ENCODE data around the gene OR6C2. TPM values are rescaled to one million over a fixed set of nuclear protein-coding genes. Genes with fewer than 3 reads are reported as not detected.

The OR6C2 gene
- total RNA-seq = not detected in 2 replicates

DNA sequence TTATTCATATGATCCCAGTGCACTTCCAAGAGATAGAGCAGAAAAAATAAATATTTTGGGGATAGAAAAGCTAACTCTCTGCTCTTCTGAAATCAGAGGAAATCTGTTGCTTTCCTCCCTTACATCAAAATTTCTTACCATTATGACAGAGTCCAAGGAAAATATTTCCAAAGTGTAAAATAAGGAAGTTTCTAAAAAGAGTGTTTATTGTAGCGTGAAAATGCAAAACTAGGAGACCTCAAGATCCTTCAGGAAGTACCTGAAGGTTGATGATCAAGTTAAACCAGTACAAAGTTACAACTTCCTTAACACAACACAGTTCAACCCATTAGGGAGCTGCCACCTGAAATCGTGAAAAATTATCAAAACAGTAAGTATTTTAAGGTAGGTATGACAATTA lies at the start of gene OR6C2:
OR6C2 (plus strand) TSS at position 301 of the 400 bp plus-strand sequence. CDS start 8,138 bp downstream, outside the sequence.

DNA sequence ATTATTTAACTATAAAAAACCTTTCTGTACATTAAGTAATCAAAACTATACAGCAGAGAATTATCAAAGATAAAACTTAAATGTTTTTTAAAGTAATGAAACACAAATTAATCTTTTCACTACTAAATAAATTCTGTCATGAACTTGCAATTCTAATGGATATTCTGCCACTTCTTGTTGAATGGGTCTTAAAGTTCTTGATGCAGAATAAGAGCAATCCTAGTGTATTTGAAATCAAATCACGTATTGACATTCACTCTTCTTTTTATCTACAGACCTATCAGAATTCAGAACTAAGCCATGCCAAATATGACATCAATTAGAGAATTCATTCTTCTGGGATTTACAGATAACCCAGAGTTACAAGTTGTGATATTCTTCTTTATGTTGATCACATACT lies 43.6 kb upstream of the OR6C2 start, which contains the start of gene OR6C65:
OR6C65 (plus strand) TSS at position 301 of the 400 bp plus-strand sequence; CDS start at position 301, 0 bp downstream.

DNA sequence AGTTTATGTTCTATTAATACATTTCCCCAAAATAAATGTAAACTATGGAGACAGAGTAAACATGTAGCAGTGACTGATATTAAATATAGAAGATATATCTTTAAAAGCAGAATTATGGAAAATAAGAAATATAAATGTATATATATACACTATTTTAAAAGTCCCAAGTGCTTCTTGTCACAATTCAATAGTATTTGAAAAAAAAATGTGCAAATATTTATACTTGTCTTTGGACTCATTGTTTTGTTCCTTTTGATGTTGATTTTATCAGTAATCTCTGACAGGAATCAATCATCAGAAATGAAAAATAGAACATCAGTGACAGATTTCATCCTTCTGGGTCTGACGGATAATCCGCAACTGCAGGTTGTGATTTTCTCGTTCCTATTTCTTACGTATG lies 17.9 kb upstream of the OR6C2 start, which contains the start of gene OR6C76:
OR6C76 (plus strand) TSS at position 301 of the 400 bp plus-strand sequence; CDS start at position 301, 0 bp downstream.

DNA sequence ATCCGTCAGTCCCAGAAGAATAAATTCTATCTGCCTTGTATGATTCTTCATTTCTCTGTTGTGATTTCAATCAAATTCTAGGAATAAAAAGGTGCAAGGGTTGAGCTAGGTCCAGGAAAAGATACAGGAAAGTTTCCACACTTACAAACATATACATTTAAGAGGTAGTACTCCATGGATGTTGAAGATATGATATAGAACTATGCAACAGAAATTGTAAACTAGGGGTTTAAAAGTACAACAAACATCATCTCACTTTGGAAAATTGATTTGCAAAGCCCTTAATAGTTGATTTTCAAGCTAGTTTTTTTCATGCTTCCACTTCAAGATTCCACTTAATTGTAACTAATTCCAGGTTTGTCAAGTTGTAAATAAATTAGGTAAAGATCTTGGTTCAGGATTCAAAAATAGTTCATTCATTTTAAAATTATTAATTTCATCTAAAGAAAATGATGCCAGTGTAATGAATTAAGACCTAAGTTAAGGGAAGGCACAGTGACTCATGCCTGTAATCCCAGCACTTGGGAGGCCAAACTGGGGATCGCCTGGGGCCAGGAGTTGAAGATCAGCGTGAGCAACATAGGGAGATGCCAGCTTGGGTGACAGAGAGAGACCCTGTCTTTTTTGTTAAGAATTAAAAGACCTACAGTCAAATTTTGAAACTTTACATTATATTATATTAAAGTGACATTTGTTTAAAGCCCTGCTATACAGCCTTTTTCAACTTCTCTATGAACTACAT lies 26.4 kb downstream of the OR6C2 start, which contains the start of gene OR6C70:
OR6C70 (minus strand) TSS at position 51 of the 742 bp plus-strand sequence; CDS start at position 51, 0 bp downstream.

DNA sequence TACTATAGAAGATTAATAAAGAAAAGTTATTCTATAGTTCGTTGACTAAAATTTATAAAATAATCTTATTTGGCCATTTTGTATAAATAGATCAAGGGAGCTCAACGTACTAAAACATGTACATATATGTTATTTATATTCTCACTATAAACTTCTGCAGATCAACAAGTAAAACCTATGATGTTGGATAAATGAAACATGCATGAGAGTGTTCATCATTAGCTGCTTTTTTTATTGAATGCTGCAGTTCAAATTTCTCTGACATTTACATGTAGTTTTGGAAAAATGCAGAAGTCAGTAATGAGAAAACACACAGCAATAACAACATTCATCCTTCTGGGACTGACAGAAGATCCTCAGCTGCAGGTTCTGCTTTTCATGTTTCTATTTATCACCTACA lies 48.2 kb downstream of the OR6C2 start, which contains the start of gene OR6C68:
OR6C68 (plus strand) TSS at position 301 of the 400 bp plus-strand sequence; CDS start at position 301, 0 bp downstream.

Other genes with a start within 250 kb of the OR6C2 start
- not detected in 2 replicates for gene OR10A7, start 223.1 kb upstream of the OR6C2 start, total RNA-seq
- not detected in 2 replicates for gene OR6C74, start 199.5 kb upstream of the OR6C2 start, total RNA-seq
- gene OR6C6, start 147.5 kb upstream of the OR6C2 start, total RNA-seq = not detected in 2 replicates
- gene OR6C1, start 129.7 kb upstream of the OR6C2 start, total RNA-seq = not detected in 2 replicates
- not detected in 2 replicates for gene OR6C3, start 113.3 kb upstream of the OR6C2 start, total RNA-seq
- not detected in 2 replicates for gene OR6C75, start 81.1 kb upstream of the OR6C2 start, total RNA-seq
- not detected in 2 replicates for gene OR6C65, start 43.5 kb upstream of the OR6C2 start, total RNA-seq
- gene OR6C76, start 17.8 kb upstream of the OR6C2 start, total RNA-seq = not detected in 2 replicates
- not detected in 2 replicates for gene OR6C70, start 26.1 kb downstream of the OR6C2 start, total RNA-seq
- not detected in 2 replicates for gene OR6C68, start 48.3 kb downstream of the OR6C2 start, total RNA-seq
- not detected in 2 replicates for gene OR6C4, start 105.5 kb downstream of the OR6C2 start, total RNA-seq
- not detected in 2 replicates for gene OR2AP1, start 128.4 kb downstream of the OR6C2 start, total RNA-seq
- not detected in 2 replicates for gene OR10P1, start 192.8 kb downstream of the OR6C2 start, total RNA-seq